Effector CD8-positive, alpha-beta T cell (primary cell): ENCODE measurements around the gene MARCHF2.
"Not testable (repeated sequence)": the region's sequence is repeated elsewhere in the genome, so short reads cannot be mapped to it uniquely, and the experiment has no call there.

Source experiments
- DNase-seq: peaks from one replicate; lab custom pipeline; 2025; lab: John Stamatoyannopoulos, UW
- total RNA-seq, 4 experiments: gene quantifications; one replicate each; lab custom pipeline; 2026; lab: John Stamatoyannopoulos, UW

The MARCHF2 gene
- 26.4 to 42.4 (median 28.8) reads per million in 4 experiments for total RNA-seq

- DNase-seq = peak; percentile 92
Observed at GRCh38 chr19:8412783-8413628, at the start of gene MARCHF2. MARCHF2 (plus strand) TSS chr19:8413305; CDS start chr19:8421841, 8,536 bp downstream.

GRCh38 chr19:8363803-8364771, 49.0 kb upstream of the MARCHF2 start, which contains the start of gene ANGPTL4:
ANGPTL4 (plus strand) TSS chr19:8364155; CDS start chr19:8364322, 167 bp downstream.
- peak; percentile 5 for DNase-seq

GRCh38 chr19:8366121-8366581, 47.0 kb upstream of the MARCHF2 start:
- no peak for DNase-seq

- no peak for DNase-seq
Observed at GRCh38 chr19:8366961-8367326, 46.2 kb upstream of the MARCHF2 start.

GRCh38 chr19:8367327-8368001, 45.6 kb upstream of the MARCHF2 start:
- no peak for DNase-seq

- DNase-seq = no peak
Observed at GRCh38 chr19:8370176-8371010, 42.7 kb upstream of the MARCHF2 start.

- DNase-seq = no peak
Observed at GRCh38 chr19:8371011-8371804, 41.9 kb upstream of the MARCHF2 start.

GRCh38 chr19:8373867-8374813, 39.0 kb upstream of the MARCHF2 start:
- no peak for DNase-seq

- DNase-seq = not testable (repeated sequence)
Observed at GRCh38 chr19:8375766-8376165, 37.3 kb upstream of the MARCHF2 start.

- DNase-seq = not testable (repeated sequence)
Observed at GRCh38 chr19:8376373-8376974, 36.6 kb upstream of the MARCHF2 start.

- DNase-seq = no peak
Observed at GRCh38 chr19:8377598-8377997, 35.5 kb upstream of the MARCHF2 start.

- DNase-seq = not testable (repeated sequence)
Observed at GRCh38 chr19:8379156-8379891, 33.8 kb upstream of the MARCHF2 start.

- not testable (repeated sequence) for DNase-seq
Observed at GRCh38 chr19:8384569-8384968, 28.5 kb upstream of the MARCHF2 start.

- DNase-seq = not testable (repeated sequence)
Observed at GRCh38 chr19:8385103-8385502, 28.0 kb upstream of the MARCHF2 start.

GRCh38 chr19:8385566-8385965, 27.5 kb upstream of the MARCHF2 start:
- DNase-seq = not testable (repeated sequence)

- DNase-seq = not testable (repeated sequence)
Observed at GRCh38 chr19:8386419-8386818, 26.7 kb upstream of the MARCHF2 start.

- no peak for DNase-seq
Observed at GRCh38 chr19:8386990-8387389, 26.1 kb upstream of the MARCHF2 start.
